GM12865 (cell line): Measurements from ENCODE around the gene KCNQ4.
A peak's percentile ranks its signal among the peaks of the same experiment; 100 is the strongest.

ENCODE experiments used
- DNase-seq: peaks from one replicate; pipeline ENCODE4 v3.0.0; 2010; ENCODE audit warnings: low read depth
- H3K4me3 ChIP-seq: 2 replicates; pipeline ENCODE4 v1.5.1; 2011; ENCODE audit warnings: mild to moderate bottlenecking, low read depth, low read length, control low read depth
- CTCF ChIP-seq: IDR thresholded peaks from 2 replicates; pipeline ENCODE4 v1.5.1; 2011; ENCODE audit warnings: low read length, control low read depth, low read depth, inconsistent platforms; ENCODE audit not compliant: insufficient read depth; ENCODE audit errors: missing control alignments

The KCNQ4 gene

GRCh38 chr1:40777224-40777970 lies 6.2 kb upstream of the KCNQ4 start:
- no peak overlapping the region for H3K4me3 ChIP-seq
- no peak for TF ChIP-seq CTCF
- no peak for DNase-seq

GRCh38 chr1:40780678-40781607 lies 2.6 kb upstream of the KCNQ4 start:
- TF ChIP-seq CTCF, result no peak
- no peak overlapping the region for H3K4me3 ChIP-seq
- DNase-seq, result no peak

GRCh38 chr1:40781608-40781971 lies 2.0 kb upstream of the KCNQ4 start:
- no peak for TF ChIP-seq CTCF
- no peak overlapping the region for H3K4me3 ChIP-seq
- DNase-seq, result no peak

- no peak for TF ChIP-seq CTCF
- H3K4me3 ChIP-seq, result no peak overlapping the region
- no peak for DNase-seq
Measured at GRCh38 chr1:40782371-40782956, 1.1 kb upstream of the KCNQ4 start.

- TF ChIP-seq CTCF, result no peak
- DNase-seq, result no peak
- peak overlapping the region; percentile 39 for H3K4me3 ChIP-seq
Measured at GRCh38 chr1:40784141-40784770, 669 bp downstream of the KCNQ4 start.

GRCh38 chr1:40784771-40785151 lies 1.2 kb downstream of the KCNQ4 start:
- H3K4me3 ChIP-seq, result peak overlapping the region; percentile 39; the same call in 1 of the 2 replicates
- no peak for TF ChIP-seq CTCF

More at GRCh38 chr1:40784771-40785151, 1.2 kb downstream of the KCNQ4 start:
- DNase-seq, result no peak
